Chondrocyte (in vitro differentiated cells): ENCODE results near the gene PC. TPM values are rescaled to one million over a fixed set of nuclear protein-coding genes. Genes with fewer than 3 reads are reported as not detected.

Source experiments
- DNase-seq: peaks from one replicate; pipeline ENCODE4 v3.0.0; 2021; ENCODE audit warnings: mixed read lengths, low spot score
- H3K27ac Mint-ChIP-seq: one replicate; pipeline ENCODE4 v1.8.0; 2021; ENCODE audit warnings: mild to moderate bottlenecking, moderate library complexity, mixed read lengths; ENCODE audit not compliant: unreplicated experiment
- H3K27me3 Mint-ChIP-seq: 2 replicates; pipeline ENCODE4 v1.8.0; 2021; ENCODE audit warnings: low read depth, mixed read lengths
- H3K36me3 Mint-ChIP-seq: 2 replicates; pipeline ENCODE4 v1.8.0; 2021; ENCODE audit warnings: low read depth, mixed read lengths
- H3K4me1 Mint-ChIP-seq: 2 replicates; pipeline ENCODE4 v1.8.0; 2021; ENCODE audit warnings: low read depth, mild to moderate bottlenecking, mixed read lengths
- H3K4me3 Mint-ChIP-seq: one replicate; pipeline ENCODE4 v1.8.0; 2021; ENCODE audit warnings: mild to moderate bottlenecking, moderate library complexity, mixed read lengths; ENCODE audit not compliant: unreplicated experiment
- H3K9me3 Mint-ChIP-seq: 2 replicates; pipeline ENCODE4 v1.8.0; 2021; ENCODE audit warnings: low read depth, mixed read lengths
- CTCF ChIP-seq: fragments of 200-600 bp; sonication (generic); IDR thresholded peaks from 2 replicates; pipeline ENCODE4 v1.5.0; 2021; ENCODE audit warnings: antibody characterized with exemption, mild to moderate bottlenecking, moderate library complexity
- total RNA-seq: library from RNA; stranded (reverse); gene quantifications from 3 replicates; pipeline ENCODE4 v1.2.1, GENCODE V29; 2021

Gene PC
- total RNA-seq, 1 donor from 2014 or later, result 12.3 TPM

- peaks cover 3% of the 10 kb centered on the region for H3K36me3 Mint-ChIP-seq
- H3K27ac Mint-ChIP-seq, result no peak overlapping the region
- peaks cover 18% of the 10 kb centered on the region for H3K4me1 Mint-ChIP-seq
- DNase-seq, result no peak
- no peaks in the 10 kb centered on the region for H3K27me3 Mint-ChIP-seq
- H3K9me3 Mint-ChIP-seq, result peaks cover 6% of the 10 kb centered on the region
- H3K4me3 Mint-ChIP-seq, result no peak overlapping the region
- TF ChIP-seq CTCF, result no peak
These were observed 65.3 kb downstream of the PC start for GRCh38 chr11:66892911-66893310.

- peak; percentile 24 for TF ChIP-seq CTCF
- Mint-ChIP-seq H3K27ac (peak overlapping the region; percentile 81), H3K4me3 (no peak overlapping the region), H3K27me3 (no peaks in the 10 kb centered on the region), H3K4me1 (peaks cover 26% of the 10 kb centered on the region), H3K36me3 (peaks cover 3% of the 10 kb centered on the region), H3K9me3 (peaks cover 6% of the 10 kb centered on the region)
- no peak for DNase-seq
These were observed 66.1 kb downstream of the PC start for GRCh38 chr11:66891851-66892660.

- Mint-ChIP-seq H3K4me3 (no peak overlapping the region), H3K36me3 (peaks cover 3% of the 10 kb centered on the region), H3K4me1 (peaks cover 40% of the 10 kb centered on the region), H3K9me3 (peaks cover 6% of the 10 kb centered on the region), H3K27me3 (no peaks in the 10 kb centered on the region), H3K27ac (no peak overlapping the region)
- TF ChIP-seq CTCF, result no peak
- DNase-seq, result no peak
These were observed 68.2 kb downstream of the PC start for GRCh38 chr11:66889960-66890359.

GRCh38 chr11:66888282-66888681 is 69.9 kb downstream of the PC start:
- Mint-ChIP-seq H3K36me3 (peaks cover 3% of the 10 kb centered on the region), H3K4me3 (no peak overlapping the region), H3K27ac (no peak overlapping the region), H3K4me1 (peaks cover 47% of the 10 kb centered on the region), H3K9me3 (peaks cover 6% of the 10 kb centered on the region), H3K27me3 (no peaks in the 10 kb centered on the region)
- DNase-seq, result no peak
- no peak for TF ChIP-seq CTCF

- Mint-ChIP-seq H3K27ac (peak overlapping the region; percentile 84), H3K36me3 (peaks cover 3% of the 10 kb centered on the region), H3K4me1 (peaks cover 52% of the 10 kb centered on the region), H3K4me3 (no peak overlapping the region), H3K9me3 (peaks cover 6% of the 10 kb centered on the region), H3K27me3 (no peaks in the 10 kb centered on the region)
- DNase-seq, result no peak
- TF ChIP-seq CTCF, result no peak
These were observed 70.7 kb downstream of the PC start for GRCh38 chr11:66887526-66887925.
